GM12892 (cell line): ENCODE data around the gene EEIG1.

Experiments
- POLR2A ChIP-seq: IDR thresholded peaks from 2 replicates; pipeline ENCODE4 v1.6.1; 2011; ENCODE audit warnings: low read depth, low read length, control low read depth
- POLR2AphosphoS5 ChIP-seq: IDR thresholded peaks from 2 replicates; pipeline ENCODE4 v1.6.1; 2011; ENCODE audit warnings: low read depth, low read length, control low read depth

DNA sequence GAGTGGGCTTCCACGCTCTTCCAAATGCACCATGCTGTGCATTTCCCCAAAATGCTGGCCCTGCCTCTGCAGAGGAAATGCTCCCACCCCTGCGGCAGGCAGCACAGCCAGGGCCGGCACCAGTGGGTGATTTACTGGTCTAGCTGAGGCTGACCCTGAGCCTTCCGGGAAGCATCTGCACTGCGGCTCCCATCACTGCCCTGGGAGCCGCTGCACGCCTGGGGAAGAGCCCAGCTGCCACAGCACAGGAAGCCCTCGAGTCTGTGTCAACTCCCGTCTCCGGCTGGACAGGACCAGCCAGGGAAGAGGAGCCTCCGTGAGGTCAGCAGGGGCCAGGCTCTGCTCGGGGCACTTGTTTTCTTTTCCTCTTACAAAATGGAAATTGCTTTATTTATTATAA, 25.1 kb upstream of the EEIG1 start:
- TF ChIP-seq POLR2AphosphoS5 (no peak), POLR2A (no peak)
